Measurements from ENCODE around the gene SHE. TPM values are rescaled to one million over a fixed set of nuclear protein-coding genes. Genes with fewer than 3 reads are reported as not detected.
"Not testable (repeated sequence)": the region's sequence is repeated elsewhere in the genome, so short reads cannot be mapped to it uniquely, and the experiment has no call there.

SHE gene
- total RNA-seq, 1 experiment from 2014 or later = 0.02 TPM

- H3K27me3 ChIP-seq = peaks cover 14% of the 10 kb centered on the region; the same call in 1 of the 2 replicates
- H3K36me3 ChIP-seq = no peaks in the 10 kb centered on the region
- H3K4me3 ChIP-seq = no peak overlapping the region
- H3K9me3 ChIP-seq (replicated peaks) = no peaks in the 10 kb centered on the region
- H3K27ac ChIP-seq = no peak overlapping the region
- H3K4me1 ChIP-seq = no peaks in the 10 kb centered on the region
- no peak for DNase-seq
Observed at GRCh38 chr1:154496383-154496782, 5.8 kb downstream of the SHE start.

DNA sequence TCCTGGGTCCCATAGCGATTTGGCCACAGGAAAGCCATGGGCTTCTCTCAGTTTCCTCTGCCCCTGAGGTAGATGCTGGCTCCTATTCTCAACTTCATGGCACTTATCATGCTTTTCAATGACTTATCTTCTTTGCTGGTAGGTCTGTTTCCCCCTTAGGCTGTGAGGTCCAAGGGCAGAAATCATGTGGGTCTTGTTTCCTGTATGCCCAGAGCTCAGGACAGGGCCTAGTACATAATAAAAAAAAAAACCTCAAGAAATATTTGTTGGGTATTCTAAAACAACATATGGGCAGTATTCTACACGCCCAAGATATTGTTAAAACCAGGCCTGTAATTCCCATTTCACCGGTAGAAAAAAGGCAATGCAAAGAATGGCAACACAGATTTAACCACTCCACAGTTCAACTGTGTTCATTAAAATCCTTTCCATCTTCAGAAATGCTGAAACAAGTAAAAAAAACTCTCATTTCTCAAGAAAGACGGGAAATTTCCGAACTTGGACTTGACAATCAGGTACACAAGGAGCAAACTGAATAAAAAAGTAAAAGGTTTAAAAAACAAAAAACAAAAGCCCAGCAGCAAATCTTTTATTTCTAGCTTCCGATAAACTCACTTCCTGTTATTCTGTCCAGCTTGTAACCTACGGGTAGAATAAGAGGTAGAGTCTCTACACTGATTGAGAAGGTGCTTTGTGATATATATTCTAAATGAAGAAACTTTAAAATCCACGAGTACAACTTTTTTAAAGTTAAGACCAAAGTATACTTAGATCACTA is 6.5 kb downstream of the SHE start:
- no peaks in the 10 kb centered on the region for H3K4me1 ChIP-seq
- H3K36me3 ChIP-seq = no peaks in the 10 kb centered on the region
- H3K9me3 ChIP-seq (replicated peaks) = no peaks in the 10 kb centered on the region
- no peak overlapping the region for H3K27ac ChIP-seq
- DNase-seq = no peak
- H3K4me3 ChIP-seq = no peak overlapping the region
- H3K27me3 ChIP-seq = peaks cover 14% of the 10 kb centered on the region; the same call in 1 of the 2 replicates

GRCh38 chr1:154493276-154493675 is 8.9 kb downstream of the SHE start:
- Histone ChIP-seq H3K36me3 (no peaks in the 10 kb centered on the region), H3K27me3 (peaks cover 14% of the 10 kb centered on the region; the same call in 1 of the 2 replicates), H3K9me3 (replicated peaks) (no peaks in the 10 kb centered on the region), H3K4me1 (no peaks in the 10 kb centered on the region), H3K27ac (no peak overlapping the region), H3K4me3 (no peak overlapping the region)
- DNase-seq = no peak

GRCh38 chr1:154492115-154492514 is 10.1 kb downstream of the SHE start:
- H3K4me3 ChIP-seq = no peak overlapping the region
- H3K4me1 ChIP-seq = no peaks in the 10 kb centered on the region
- DNase-seq = no peak
- no peaks in the 10 kb centered on the region for H3K9me3 ChIP-seq (replicated peaks)
- no peaks in the 10 kb centered on the region for H3K36me3 ChIP-seq
- peaks cover 14% of the 10 kb centered on the region; the same call in 1 of the 2 replicates for H3K27me3 ChIP-seq
- H3K27ac ChIP-seq = no peak overlapping the region

DNA sequence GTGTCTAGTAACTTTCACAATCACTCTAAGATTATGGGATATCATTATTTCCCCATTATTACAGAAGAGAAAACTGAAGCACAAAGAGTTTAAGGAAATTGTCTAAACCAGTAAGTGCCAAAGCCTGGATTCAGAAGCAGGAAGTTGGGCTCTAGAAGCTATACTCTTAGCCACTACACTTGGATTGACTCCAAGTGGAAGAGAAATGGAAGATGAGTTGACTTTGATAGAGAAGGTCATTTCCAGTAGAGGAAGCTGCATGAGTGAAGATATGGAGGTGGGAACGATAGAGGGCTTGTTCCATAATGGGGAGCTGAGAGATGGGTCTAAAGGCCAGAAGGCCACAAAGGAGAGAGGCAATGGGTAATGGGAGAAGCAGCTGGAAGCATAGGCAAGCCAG is 11.9 kb downstream of the SHE start:
- Histone ChIP-seq H3K27ac (no peak overlapping the region), H3K4me1 (peaks cover 12% of the 10 kb centered on the region), H3K27me3 (peaks cover 7% of the 10 kb centered on the region; the same call in 1 of the 2 replicates)

DNA sequence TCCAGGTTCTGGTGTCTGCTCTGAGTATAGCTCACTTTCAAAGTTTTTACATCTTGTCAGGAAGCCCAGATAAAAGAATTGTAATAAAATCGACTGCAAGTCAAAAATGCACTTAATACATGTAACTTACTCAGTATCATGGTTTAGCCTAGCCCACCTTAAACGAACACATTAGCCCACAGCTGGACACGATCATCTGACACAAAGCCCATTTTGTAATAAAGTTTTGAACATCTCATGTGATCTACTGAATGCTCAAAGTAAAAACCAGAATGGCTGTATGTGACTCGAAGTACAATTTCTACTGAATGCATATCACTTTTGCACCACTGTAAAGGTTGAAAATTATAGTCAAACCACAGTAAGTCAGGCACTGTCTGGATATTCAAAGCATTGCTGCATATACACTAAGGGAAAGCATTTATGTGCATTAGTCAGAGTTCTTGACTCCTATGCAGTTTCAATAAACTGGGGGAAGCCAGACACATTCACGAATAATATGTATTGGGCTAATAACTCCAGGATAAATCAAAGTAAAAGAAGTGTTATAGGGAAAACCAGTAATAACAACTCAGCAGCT is 12.4 kb downstream of the SHE start:
- H3K27ac ChIP-seq = no peak overlapping the region
- H3K36me3 ChIP-seq = no peaks in the 10 kb centered on the region
- H3K9me3 ChIP-seq (replicated peaks) = no peaks in the 10 kb centered on the region
- peaks cover 7% of the 10 kb centered on the region; the same call in 1 of the 2 replicates for H3K27me3 ChIP-seq
- peaks cover 12% of the 10 kb centered on the region for H3K4me1 ChIP-seq
- H3K4me3 ChIP-seq = no peak overlapping the region
- no peak for DNase-seq

More for the DNA sequence above, 11.9 kb downstream of the SHE start:
- no peak overlapping the region for H3K4me3 ChIP-seq
- DNase-seq = no peak
- H3K9me3 ChIP-seq (replicated peaks) = no peaks in the 10 kb centered on the region
- H3K36me3 ChIP-seq = no peaks in the 10 kb centered on the region

GRCh38 chr1:154488922-154489321 is 13.3 kb downstream of the SHE start:
- Histone ChIP-seq H3K4me3 (no peak overlapping the region), H3K27me3 (peaks cover 7% of the 10 kb centered on the region; the same call in 1 of the 2 replicates), H3K4me1 (peaks cover 18% of the 10 kb centered on the region), H3K36me3 (no peaks in the 10 kb centered on the region), H3K27ac (no peak overlapping the region), H3K9me3 (replicated peaks) (no peaks in the 10 kb centered on the region)
- DNase-seq = no peak

DNA sequence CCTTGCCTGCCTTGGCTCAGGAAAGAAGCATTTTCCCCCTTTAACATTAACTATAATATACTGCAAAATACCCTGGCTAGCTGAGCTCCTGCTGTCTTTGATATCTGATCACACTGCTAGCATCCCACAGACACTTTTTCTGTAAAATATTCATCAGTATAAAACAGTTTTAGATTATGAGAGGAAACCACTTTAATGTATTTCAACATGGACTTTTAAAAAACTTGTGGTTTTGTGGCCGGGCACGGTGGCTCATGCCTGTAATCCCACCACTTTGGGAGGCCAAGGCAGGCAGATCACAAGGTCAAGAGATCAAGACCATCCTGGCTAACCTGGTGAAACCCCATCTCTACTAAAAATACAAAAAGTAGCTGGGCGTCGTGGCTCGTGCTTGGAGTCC is 15.5 kb downstream of the SHE start:
- not testable (repeated sequence) for H3K36me3 ChIP-seq

GRCh38 chr1:154485910-154486496 is 16.2 kb downstream of the SHE start:
- Histone ChIP-seq H3K9me3 (replicated peaks) (no peaks in the 10 kb centered on the region), H3K36me3 (no peaks in the 10 kb centered on the region), H3K27me3 (no peaks in the 10 kb centered on the region), H3K27ac (no peak overlapping the region), H3K4me1 (peaks cover 23% of the 10 kb centered on the region), H3K4me3 (no peak overlapping the region)
- DNase-seq = no peak

More for the DNA sequence above, 15.5 kb downstream of the SHE start:
- not testable (repeated sequence) for H3K27ac ChIP-seq; H3K27me3 ChIP-seq; H3K9me3 ChIP-seq (replicated peaks); DNase-seq; H3K4me3 ChIP-seq
- H3K4me1 ChIP-seq = peaks cover 19% of the 10 kb centered on the region

- no peaks in the 10 kb centered on the region for H3K9me3 ChIP-seq (replicated peaks)
- no peak overlapping the region for H3K27ac ChIP-seq
- no peaks in the 10 kb centered on the region for H3K27me3 ChIP-seq
- no peak overlapping the region for H3K4me3 ChIP-seq
- H3K36me3 ChIP-seq = no peaks in the 10 kb centered on the region
- DNase-seq = no peak
- H3K4me1 ChIP-seq = peaks cover 27% of the 10 kb centered on the region
Observed at GRCh38 chr1:154485106-154485505, 17.1 kb downstream of the SHE start.

GRCh38 chr1:154483941-154484803 is 18.0 kb downstream of the SHE start:
- no peak overlapping the region for H3K4me3 ChIP-seq
- H3K9me3 ChIP-seq (replicated peaks) = no peaks in the 10 kb centered on the region
- DNase-seq = peak in 1 of 2 experiments; percentile 53
- H3K27ac ChIP-seq = no peak overlapping the region
- H3K27me3 ChIP-seq = no peaks in the 10 kb centered on the region
- H3K36me3 ChIP-seq = no peaks in the 10 kb centered on the region
- H3K4me1 ChIP-seq = peaks cover 32% of the 10 kb centered on the region

DNA sequence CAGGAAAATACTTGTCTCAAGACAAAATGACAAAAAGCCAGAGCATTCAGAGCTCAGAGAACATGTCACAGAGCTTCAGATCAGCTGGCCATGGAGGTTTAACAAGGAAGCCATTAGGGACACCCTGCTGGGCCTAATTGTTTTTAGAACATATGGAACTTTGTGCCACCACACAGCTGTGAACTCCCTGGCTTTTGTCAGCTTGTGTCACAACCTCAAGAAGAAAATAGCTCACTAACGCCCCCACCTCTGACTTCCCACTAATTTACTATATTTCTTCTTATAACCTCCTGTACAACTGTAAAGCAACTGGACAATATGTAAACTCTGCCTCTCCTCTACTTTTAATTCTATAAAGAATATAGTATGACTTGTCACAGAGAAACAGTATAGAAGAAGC is 21.2 kb downstream of the SHE start:
- Histone ChIP-seq H3K4me3 (no peak overlapping the region), H3K27me3 (no peaks in the 10 kb centered on the region), H3K27ac (no peak overlapping the region), H3K36me3 (no peaks in the 10 kb centered on the region), H3K4me1 (peaks cover 23% of the 10 kb centered on the region), H3K9me3 (replicated peaks) (no peaks in the 10 kb centered on the region)
- DNase-seq = peak in 1 of 2 experiments; percentile 38

GRCh38 chr1:154479764-154480421 is 22.3 kb downstream of the SHE start:
- Histone ChIP-seq H3K36me3 (no peaks in the 10 kb centered on the region), H3K9me3 (replicated peaks) (no peaks in the 10 kb centered on the region), H3K4me3 (no peak overlapping the region), H3K27me3 (no peaks in the 10 kb centered on the region), H3K4me1 (peaks cover 20% of the 10 kb centered on the region), H3K27ac (no peak overlapping the region)
- DNase-seq = peak; percentile 63 to 93

DNA sequence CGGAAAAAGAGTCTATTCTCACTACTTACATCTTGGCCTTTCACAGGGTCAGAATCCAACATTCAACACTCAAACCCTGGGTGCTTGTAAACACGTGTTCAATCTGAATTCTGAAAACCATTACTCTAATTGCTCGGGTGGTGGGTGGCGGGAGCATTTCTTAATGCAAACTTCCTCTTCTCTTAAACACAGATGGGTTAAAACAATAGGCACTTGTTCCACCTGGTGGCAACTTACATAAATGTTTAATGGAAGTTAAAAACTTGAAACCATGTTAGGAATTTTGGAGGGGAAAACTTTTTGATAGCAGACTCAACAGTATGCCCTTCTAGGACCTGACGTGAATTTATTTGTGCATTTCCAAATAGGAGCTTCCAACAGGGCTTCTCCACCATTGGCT is 23.6 kb downstream of the SHE start:
- Histone ChIP-seq H3K9me3 (replicated peaks) (no peaks in the 10 kb centered on the region), H3K27me3 (no peaks in the 10 kb centered on the region), H3K27ac (no peak overlapping the region), H3K36me3 (no peaks in the 10 kb centered on the region), H3K4me3 (no peak overlapping the region), H3K4me1 (peaks cover 13% of the 10 kb centered on the region)
- DNase-seq = peak in 1 of 2 experiments; percentile 27
